SK-N-SH (cell line): ENCODE measurements around the gene C19orf73. TPM values are rescaled to one million over a fixed set of nuclear protein-coding genes. Genes with fewer than 3 reads are reported as not detected.

Source experiments
- CTCF ChIA-PET: fragments of 300-600, 350-600 bp; formaldehyde crosslinking; extraction: SDS; loops from one replicate; lab custom pipeline; 2021; lab: Yijun Ruan, JAX
- POLR2A ChIA-PET: fragments of 350-600 bp; sonication (Branson Sonifier 250); formaldehyde crosslinking; extraction: SDS; loops from one replicate; lab custom pipeline; 2020; ENCODE audit warnings: antibody characterized with exemption, inconsistent platforms; lab: Yijun Ruan, JAX
- DNase-seq: peaks from one replicate; pipeline ENCODE4 v3.0.0; 2012
- H2AFZ ChIP-seq: fragments of 200-600 bp; sonication (generic); 2 replicates; pipeline ENCODE4 v1.8.1; 2016; ENCODE audit warnings: antibody characterized with exemption, mild to moderate bottlenecking, low read depth
- H3F3A ChIP-seq: fragments of 200-600 bp; sonication (generic); replicated peaks from 2 replicates; pipeline ENCODE3; 2016; ENCODE audit warnings: antibody characterized with exemption, mild to moderate bottlenecking; ENCODE audit not compliant: insufficient read depth
- H3K27ac ChIP-seq, 2 experiments: fragments of 200-500 bp in 1 of 2; fragments of 200-600 bp in 1 of 2; sonication (Bioruptor generic) in 1 of 2; sonication (generic), shearing (Covaris generic) in 1 of 2; 2 replicates each; pipeline versions ENCODE4 v1.5.1 to v1.6.1; 2014 to 2016; ENCODE audit warnings: low read depth in 2 of 2, inconsistent platforms in 1 of 2, low read length in 1 of 2, mild to moderate bottlenecking in 1 of 2, mixed read lengths in 1 of 2
- H3K27me3 ChIP-seq: fragments of 200-600 bp; sonication (generic), shearing (Covaris generic); 2 replicates; pipeline ENCODE4 v1.6.1; 2016; ENCODE audit warnings: mixed run types; ENCODE audit not compliant: insufficient read depth
- H3K36me3 ChIP-seq, 2 experiments: fragments of 200-500 bp in 1 of 2; fragments of 200-600 bp in 1 of 2; sonication (Bioruptor generic) in 1 of 2; sonication (generic) in 1 of 2; replicated peaks in 1 of 2; 2 replicates each; pipeline versions ENCODE3 to v1.5.1; 2014 to 2016; ENCODE audit warnings: low read length in 1 of 2, mild to moderate bottlenecking in 1 of 2; ENCODE audit not compliant: insufficient read depth in 2 of 2, control insufficient read depth in 1 of 2
- H3K4me1 ChIP-seq, 2 experiments: fragments of 200-500 bp in 1 of 2; fragments of 200-600 bp in 1 of 2; sonication (Bioruptor generic) in 1 of 2; sonication (generic), shearing (Covaris generic) in 1 of 2; 2 replicates each; pipeline versions ENCODE4 v1.5.1 to v1.6.1; 2014 to 2016; ENCODE audit warnings: low read depth in 1 of 2, low read length in 1 of 2, mixed run types in 1 of 2; ENCODE audit not compliant: insufficient read depth in 2 of 2, control insufficient read depth in 1 of 2
- H3K4me2 ChIP-seq: fragments of 200-600 bp; sonication (generic), shearing (Covaris generic); 2 replicates; pipeline ENCODE4 v1.6.1; 2017; ENCODE audit warnings: mixed run types
- H3K4me3 ChIP-seq, 2 experiments: fragments of 200-500 bp in 1 of 2; fragments of 200-600 bp in 1 of 2; sonication (Bioruptor generic) in 1 of 2; sonication (generic), shearing (Covaris generic) in 1 of 2; 2 replicates each; pipeline versions ENCODE4 v1.5.1 to v1.8.1; 2014 to 2016; ENCODE audit warnings: low read depth in 2 of 2, inconsistent platforms in 1 of 2, low read length in 1 of 2, mild to moderate bottlenecking in 1 of 2, mixed read lengths in 1 of 2, moderate library complexity in 1 of 2
- H3K79me2 ChIP-seq: fragments of 200-600 bp; sonication (generic); 2 replicates; pipeline ENCODE4 v1.8.1; 2017; ENCODE audit warnings: mild to moderate bottlenecking; ENCODE audit not compliant: insufficient read depth
- H3K9ac ChIP-seq: fragments of 200-600 bp; sonication (generic); 2 replicates; pipeline ENCODE4 v1.6.1; 2017; ENCODE audit warnings: mixed run types
- H3K9me2 ChIP-seq: fragments of 200-600 bp; sonication (generic); 2 replicates; pipeline ENCODE4 v1.6.1; 2017; ENCODE audit warnings: mixed run types
- H3K9me3 ChIP-seq: fragments of 200-600 bp; sonication (generic); 2 replicates; pipeline ENCODE4 v1.6.1; 2017; ENCODE audit warnings: mixed run types, mild to moderate bottlenecking, moderate library complexity
- H4K20me1 ChIP-seq: fragments of 200-600 bp; sonication (generic); 2 replicates; pipeline ENCODE4 v1.6.1; 2017; ENCODE audit warnings: mild to moderate bottlenecking, mixed run types; ENCODE audit not compliant: insufficient read depth
- CTCF ChIP-seq: fragments of 200-600 bp; sonication (generic); IDR thresholded peaks from 2 replicates; pipeline ENCODE4 v1.6.1; 2017; ENCODE audit warnings: antibody characterized with exemption, mild to moderate bottlenecking, moderate library complexity
- FOSL2 ChIP-seq: IDR thresholded peaks from 2 replicates; pipeline ENCODE4 v1.4.0; 2012; ENCODE audit warnings: low read depth, mild to moderate bottlenecking, moderate library complexity, borderline replicate concordance
- FOXJ3 ChIP-seq: sonication (generic); formaldehyde crosslinking; IDR thresholded peaks from 2 replicates; pipeline ENCODE4 v1.5.1; 2020; ENCODE audit warnings: mild to moderate bottlenecking, missing genetic modification reagents
- FOXM1 ChIP-seq: IDR thresholded peaks from 2 replicates; pipeline ENCODE4 v1.4.0; 2012; ENCODE audit warnings: low read depth, mild to moderate bottlenecking
- GATA2 ChIP-seq: sonication (generic); formaldehyde crosslinking; IDR thresholded peaks from 2 replicates; pipeline ENCODE4 v1.5.0; 2020; ENCODE audit warnings: mild to moderate bottlenecking, missing genetic modification reagents
- NFIC ChIP-seq: IDR thresholded peaks from 2 replicates; pipeline ENCODE4 v1.4.0; 2012; ENCODE audit warnings: borderline replicate concordance
- REST ChIP-seq: IDR thresholded peaks from 2 replicates; pipeline ENCODE4 v1.6.1; 2012; ENCODE audit warnings: mild to moderate bottlenecking, low read depth, low read length, moderate library complexity
- RFX5 ChIP-seq: IDR thresholded peaks from 2 replicates; pipeline ENCODE4 v1.6.1; 2012; ENCODE audit warnings: mild to moderate bottlenecking, improper control_type of control experiment, low read length
- RXRA ChIP-seq: IDR thresholded peaks from 2 replicates; pipeline ENCODE4 v1.4.0; 2012; ENCODE audit warnings: low read depth, mild to moderate bottlenecking, borderline replicate concordance
- SIN3A ChIP-seq: IDR thresholded peaks from 2 replicates; pipeline ENCODE4 v1.6.1; 2012; ENCODE audit warnings: low read depth, mild to moderate bottlenecking, low read length, moderate library complexity, borderline replicate concordance
- TAF1 ChIP-seq: IDR thresholded peaks from 2 replicates; pipeline ENCODE4 v1.6.1; 2012; ENCODE audit warnings: low read depth, mild to moderate bottlenecking, low read length, moderate library complexity, borderline replicate concordance
- WGBS: methylation state at CpG from one replicate; pipeline ENCODE4 v1.1.6; 2017; ENCODE audit warnings: low lambda C conversion rate; 5-methylcytosine and 5-hydroxymethylcytosine counted together
- polyA plus RNA-seq, 3 experiments: library from polyadenylated mRNA; depleted of rRNA; stranded (reverse); fragments of >200 nt; gene quantifications; 2 replicates each; pipeline ENCODE4 v1.2.3, GENCODE V29; 2012

The C19orf73 gene
- polyA plus RNA-seq, 1 of the 3 experiments (the other 2 are of a cell fraction), result 3.0 TPM

- no peaks in the 10 kb centered on the region for H4K20me1 ChIP-seq
- ChIA-PET POLR2A (interaction anchor here (0.6 to 0.8 kb wide), 3 partner anchors 10 to 29 kb away, joined by 3 read pairs; no protein-coding TSS in a partner anchor), CTCF (interaction anchor here (1.3 to 3.3 kb wide), 6 partner anchors 15 to 105 kb away, joined by 5 to 22 read pairs (median 9); no protein-coding TSS in a partner anchor)
- H3K27ac ChIP-seq, result no peak overlapping the region
- H3K9me2 ChIP-seq, result no peaks in the 10 kb centered on the region
- H3K4me2 ChIP-seq, result peak overlapping the region; percentile 98; the same call in 1 of the 2 replicates
- 28% methylated on average over 8 of the region's 16 CpGs for WGBS
- H3F3A ChIP-seq, result peaks cover 12% of the 10 kb centered on the region
- no peaks in the 10 kb centered on the region for H3K27me3 ChIP-seq
- TF ChIP-seq FOXM1 (no peak), GATA2 (CRISPR knock-in tag) (no peak), RFX5 (no peak), REST (no peak), TAF1 (no peak), SIN3A (no peak)
- no peak overlapping the region for H2AFZ ChIP-seq
- no peaks in the 10 kb centered on the region for H3K36me3 ChIP-seq
- peaks cover 5 to 17% of the 10 kb centered on the region in 2 experiments; a peak in 1 of 4 replicates for H3K4me1 ChIP-seq
- peak overlapping the region; percentile 48 to 69 for H3K4me3 ChIP-seq
- H3K79me2 ChIP-seq, result no peaks in the 10 kb centered on the region
- H3K9me3 ChIP-seq, result no peaks in the 10 kb centered on the region
- no peak for DNase-seq
- no peak overlapping the region for H3K9ac ChIP-seq
Measured at GRCh38 chr19:49120325-49120683, 1.4 kb upstream of the C19orf73 start.

- ChIA-PET CTCF (interaction anchor here (1.5 to 3.3 kb wide), 5 partner anchors 14 to 105 kb away, joined by 5 to 22 read pairs (median 13); no protein-coding TSS in a partner anchor), POLR2A (interaction anchor here (0.7 to 0.8 kb wide), 2 partner anchors 11 to 23 kb away, joined by 3 read pairs; no protein-coding TSS in a partner anchor)
- peak within 1 kb of the TSS; percentile 82 to 93 for H3K27ac ChIP-seq
- no peaks in the 10 kb centered on the region for H3K9me3 ChIP-seq
- H3K4me2 ChIP-seq, result peak within 1 kb of the TSS; percentile 98
- H3K27me3 ChIP-seq, result no peaks in the 10 kb centered on the region
- no peaks in the 10 kb centered on the region for H3K79me2 ChIP-seq
- no peaks in the 10 kb centered on the region for H3K36me3 ChIP-seq
- peak; percentile 72 for DNase-seq
- peaks cover 5 to 19% of the 10 kb centered on the region in 2 experiments; a peak in 1 of 4 replicates for H3K4me1 ChIP-seq
- 3% methylated on average over 12 of the region's 90 CpGs for WGBS
- H3F3A ChIP-seq, result peaks cover 12% of the 10 kb centered on the region
- H3K9ac ChIP-seq, result peak within 1 kb of the TSS; percentile 72; the same call in 1 of the 2 replicates
- H3K4me3 ChIP-seq, result peak within 1 kb of the TSS; percentile 61 to 69
- H3K9me2 ChIP-seq, result no peaks in the 10 kb centered on the region
- H2AFZ ChIP-seq, result peak within 1 kb of the TSS; percentile 88; the same call in 1 of the 2 replicates
- no peaks in the 10 kb centered on the region for H4K20me1 ChIP-seq
- TF ChIP-seq FOSL2 (no peak), CTCF (peak; percentile 9; the same call in 1 of the 2 replicates), GATA2 (CRISPR knock-in tag) (no peak), NFIC (peak; percentile 73; the same call in 1 of the 2 replicates), FOXJ3 (CRISPR knock-in tag) (no peak), REST (peak; percentile 99), RXRA (no peak)
Measured at GRCh38 chr19:49119411-49120324, 725 bp upstream of the C19orf73 start, which contains the start of gene PPFIA3. Gene PPFIA3 (plus strand): TSS chr19:49119544. CDS start chr19:49127874, 8,330 bp downstream.
